Kidney (tissue), 14 donors: ENCODE measurements around the gene RNF39. TPM values are rescaled to one million over a fixed set of nuclear protein-coding genes. Genes with fewer than 3 reads are reported as not detected.

Experiments
- DNase-seq, 5 donors: peaks; one replicate each; pipeline ENCODE4 v3.0.0-alpha.2; 2013 to 2020
- FAIRE-seq: peaks from 2 replicates; lab custom pipeline; 2012; peaks lifted over from hg19 to GRCh38; lab: Jason Lieb, UNC
- H3K27ac ChIP-seq, 2 donors: one replicate each; pipeline ENCODE4 v1.7.0; 2013; ENCODE audit warnings: low read depth in 2 of 2, low read length in 2 of 2, inconsistent platforms in 1 of 2
- H3K27me3 ChIP-seq: one replicate; pipeline ENCODE4 v1.7.1; 2013; ENCODE audit warnings: low read length, inconsistent platforms; ENCODE audit not compliant: control insufficient read depth, insufficient read depth
- H3K36me3 ChIP-seq, 3 donors: one replicate each; pipeline versions ENCODE4 v1.7.0 to v1.7.1; 2013; ENCODE audit warnings: low read length in 3 of 3, control low read depth in 1 of 3, inconsistent platforms in 1 of 3; ENCODE audit not compliant: insufficient read depth in 3 of 3, control insufficient read depth in 2 of 3
- H3K4me1 ChIP-seq, 3 donors: one replicate each; pipeline versions ENCODE4 v1.7.0 to v1.7.1; 2013; ENCODE audit warnings: low read length in 3 of 3, inconsistent platforms in 1 of 3, low read depth in 1 of 3; ENCODE audit not compliant: control insufficient read depth in 2 of 3, insufficient read depth in 2 of 3
- H3K4me3 ChIP-seq, 3 donors: one replicate each; pipeline versions ENCODE4 v1.7.0 to v1.8.1; 2013; ENCODE audit warnings: low read length in 3 of 3, control low read depth in 1 of 3, inconsistent platforms in 1 of 3
- H3K9ac ChIP-seq, 3 donors: one replicate each; pipeline versions ENCODE4 v1.7.0 to v1.7.1; 2013; ENCODE audit warnings: low read length in 3 of 3, control low read depth in 1 of 3, inconsistent platforms in 1 of 3
- H3K9me3 ChIP-seq, 3 donors: one replicate each; pipeline versions ENCODE4 v1.7.0 to v1.7.1; 2013; ENCODE audit warnings: low read length in 3 of 3, control low read depth in 1 of 3, inconsistent platforms in 1 of 3; ENCODE audit not compliant: control insufficient read depth in 2 of 3, insufficient read depth in 1 of 3
- intact Hi-C: fragments of 100-400 bp; cut with DNase I; formaldehyde crosslinking; loops from one replicate; pipeline ENCODE4 v1.11.1; 2022
- polyA plus RNA-seq: library from polyadenylated mRNA; stranded (reverse); fragments of 350-450 nt; fragmentation: Illumina TruSeq; extraction: RNeasy Lipid Tissue Mini Kit (QIAGEN cat#74804); gene quantifications from one replicate; pipeline ENCODE4 v1.2.3, GENCODE V29; 2014; ENCODE audit warnings: low read depth, low replicate concordance; ENCODE audit not compliant: insufficient read depth
- total RNA-seq: library from RNA; stranded (reverse); fragmentation: NEBNext Ultra II Directional; extraction: Animal tissue kit (Norgen Biotek cat#: 25700); gene quantifications from one replicate; pipeline ENCODE4 v1.2.1, GENCODE V29; 2021
- TF ChIP-seq, protein P1 (sequence below): IDR thresholded peaks from 3 replicates; pipeline ENCODE4 v1.5.1; 2012; ENCODE audit warnings: mild to moderate bottlenecking, moderate library complexity, borderline replicate concordance; ENCODE audit not compliant: insufficient read depth; ENCODE audit errors: extremely low read depth
- donor health status: control.
- donor health status: control.
- donor health status: control.
- donor health status: control.
- donor health status: control.
- donor health status: DM: yes; HTN: yes; CAD: no.
- donor health status: Normal renal cell carcinoma (clear cell type).

Gene RNF39
- total and polyA plus RNA-seq, 2 donors from 2014 or later: 1.3 TPM; not detected in 1

DNA sequence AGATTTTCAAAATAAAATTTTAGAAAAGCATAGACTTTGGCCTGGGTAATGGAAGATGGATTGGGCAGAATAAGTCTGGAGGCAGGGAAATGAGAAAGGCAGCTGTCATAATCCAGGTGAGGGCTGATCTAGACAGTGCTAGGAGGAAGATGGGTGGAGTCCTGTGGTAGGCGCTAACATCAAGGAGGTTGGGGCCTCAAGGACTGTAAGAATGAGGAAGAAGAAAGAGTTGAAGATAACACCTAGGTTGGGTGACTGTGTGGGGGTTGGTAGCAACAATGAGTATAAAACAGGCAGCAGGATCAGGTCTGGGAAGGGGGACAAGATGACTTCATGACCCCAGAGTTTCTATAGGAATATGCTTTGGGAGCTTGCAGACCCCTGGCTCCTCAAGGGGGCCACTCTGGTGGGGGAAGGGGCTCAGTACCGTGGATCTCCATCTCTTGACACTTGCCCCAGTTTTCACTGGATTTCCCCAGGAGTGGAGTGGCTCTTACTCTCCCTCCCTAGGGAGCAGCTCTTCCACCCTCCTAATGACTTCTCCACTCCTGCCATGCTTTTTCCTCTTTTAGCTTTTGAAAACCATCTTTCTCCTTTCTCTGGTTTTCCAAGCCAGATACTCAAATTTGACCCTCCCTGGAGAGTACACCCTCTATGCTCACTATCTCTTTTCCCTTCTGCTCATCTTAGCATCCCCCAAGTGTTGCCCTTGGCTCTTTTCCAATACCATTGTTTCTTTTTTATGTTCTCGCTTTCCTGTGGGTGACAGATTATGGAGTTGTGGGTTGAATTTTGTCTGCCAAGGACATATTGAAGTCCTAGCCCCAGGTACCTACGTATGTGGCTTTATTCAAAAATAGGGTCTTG lies 22.6 kb upstream of the RNF39 start:
- DNase-seq (no peak), FAIRE-seq (no peak)
- H3K27me3 ChIP-seq: peaks cover 48% of the 10 kb centered on the region

DNA sequence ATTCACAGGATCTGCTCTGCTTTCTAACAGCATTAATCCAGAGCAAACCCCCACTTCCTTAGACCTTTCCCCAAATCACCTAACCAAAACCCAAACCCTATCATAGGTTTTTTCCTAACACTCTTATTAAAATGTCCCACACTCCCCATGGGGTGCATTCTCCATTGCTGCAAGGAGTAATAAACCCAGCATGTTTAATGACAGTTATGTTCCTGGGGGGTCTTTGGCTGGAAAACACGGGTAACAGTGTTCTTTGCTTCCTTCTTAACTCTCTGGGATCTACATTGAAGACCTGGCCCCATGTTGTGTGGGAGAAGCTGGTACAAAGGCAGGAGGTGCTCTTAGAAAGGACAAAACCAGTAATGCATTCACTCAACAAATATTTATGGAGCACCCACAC lies 21.3 kb upstream of the RNF39 start:
- H3K27ac ChIP-seq: no peak overlapping the region

More for the DNA sequence above, 22.6 kb upstream of the RNF39 start:
- TF ChIP-seq, protein P1, sequence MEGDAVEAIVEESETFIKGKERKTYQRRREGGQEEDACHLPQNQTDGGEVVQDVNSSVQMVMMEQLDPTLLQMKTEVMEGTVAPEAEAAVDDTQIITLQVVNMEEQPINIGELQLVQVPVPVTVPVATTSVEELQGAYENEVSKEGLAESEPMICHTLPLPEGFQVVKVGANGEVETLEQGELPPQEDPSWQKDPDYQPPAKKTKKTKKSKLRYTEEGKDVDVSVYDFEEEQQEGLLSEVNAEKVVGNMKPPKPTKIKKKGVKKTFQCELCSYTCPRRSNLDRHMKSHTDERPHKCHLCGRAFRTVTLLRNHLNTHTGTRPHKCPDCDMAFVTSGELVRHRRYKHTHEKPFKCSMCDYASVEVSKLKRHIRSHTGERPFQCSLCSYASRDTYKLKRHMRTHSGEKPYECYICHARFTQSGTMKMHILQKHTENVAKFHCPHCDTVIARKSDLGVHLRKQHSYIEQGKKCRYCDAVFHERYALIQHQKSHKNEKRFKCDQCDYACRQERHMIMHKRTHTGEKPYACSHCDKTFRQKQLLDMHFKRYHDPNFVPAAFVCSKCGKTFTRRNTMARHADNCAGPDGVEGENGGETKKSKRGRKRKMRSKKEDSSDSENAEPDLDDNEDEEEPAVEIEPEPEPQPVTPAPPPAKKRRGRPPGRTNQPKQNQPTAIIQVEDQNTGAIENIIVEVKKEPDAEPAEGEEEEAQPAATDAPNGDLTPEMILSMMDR: no peak
- intact Hi-C loops: no loop called here
- H3K4me1 ChIP-seq: peaks cover 0 to 20% (median 13%) of the 10 kb centered on the region in 3 donors
- no peaks in the 10 kb centered on the region for H3K36me3 ChIP-seq
- H3K27ac ChIP-seq: no peak overlapping the region
- no peaks in the 10 kb centered on the region for H3K9me3 ChIP-seq
- no peak overlapping the region for H3K9ac ChIP-seq
- no peak overlapping the region for H3K4me3 ChIP-seq

DNA sequence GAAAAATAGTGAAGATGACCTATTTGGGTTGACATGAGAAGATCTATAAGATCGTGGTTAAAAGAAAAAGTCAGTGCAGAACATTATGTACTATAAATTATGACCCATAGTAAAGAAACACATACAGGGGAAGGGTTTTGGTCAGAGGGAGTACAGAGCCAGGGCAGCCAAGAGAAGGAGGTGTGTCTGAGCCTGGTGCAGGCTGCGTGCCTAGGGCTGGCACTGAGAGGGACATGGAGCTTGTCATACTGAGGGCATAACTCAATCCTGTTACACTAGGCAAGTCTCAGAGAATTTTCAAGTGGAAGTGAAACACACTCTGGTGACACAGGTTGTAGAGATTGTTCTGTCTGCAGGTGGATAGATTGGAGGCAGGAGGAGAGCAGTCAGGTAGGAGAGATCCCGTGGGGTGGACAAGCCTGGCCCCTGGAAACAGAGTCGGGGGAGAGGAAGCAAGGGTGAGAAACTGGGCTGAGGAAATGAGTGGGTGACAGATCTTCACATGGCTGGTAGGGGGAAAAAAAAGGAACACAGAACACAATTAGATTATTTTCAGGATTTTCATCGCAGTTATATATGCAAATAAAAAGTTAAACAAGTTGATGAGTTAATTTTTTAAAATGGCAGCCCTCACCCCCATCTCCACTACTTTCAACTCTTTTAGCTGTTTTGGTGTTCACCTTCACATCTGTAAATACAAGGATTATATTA lies 18.5 kb upstream of the RNF39 start:
- Histone ChIP-seq H3K27ac (no peak overlapping the region), H3K36me3 (no peaks in the 10 kb centered on the region), H3K4me3 (no peak overlapping the region), H3K27me3 (peaks cover 30% of the 10 kb centered on the region), H3K9ac (no peak overlapping the region), H3K4me1 (no peaks in the 10 kb centered on the region), H3K9me3 (no peaks in the 10 kb centered on the region)
- FAIRE-seq (no peak), DNase-seq (no peak)
- TF ChIP-seq, protein P1: no peak
- intact Hi-C loops: no loop called here

More for the DNA sequence above, 21.3 kb upstream of the RNF39 start:
- FAIRE-seq: no peak
- peaks cover 0 to 13% (median 8%) of the 10 kb centered on the region in 3 donors for H3K4me1 ChIP-seq
- TF ChIP-seq, protein P1: no peak
- H3K27me3 ChIP-seq: peaks cover 51% of the 10 kb centered on the region
- no peak overlapping the region for H3K9ac ChIP-seq
- H3K4me3 ChIP-seq: no peak overlapping the region
- intact Hi-C loops: no loop called here
- H3K36me3 ChIP-seq: no peaks in the 10 kb centered on the region
- DNase-seq: no peak
- no peaks in the 10 kb centered on the region for H3K9me3 ChIP-seq
